Lower lobe of right lung (tissue), 2 donors: ENCODE results near the gene ADCK1. TPM values are rescaled to one million over a fixed set of nuclear protein-coding genes. Genes with fewer than 3 reads are reported as not detected.

ENCODE experiments used
- ATAC-seq, 2 donors: fragments of 200-7000 bp; cut with Tn5 transposase; one replicate each; pipeline ENCODE4 v1.9.1; 2020 to 2022; ENCODE audit warnings: mild to moderate bottlenecking in 2 of 2, moderate library complexity in 2 of 2
- DNase-seq: peaks from one replicate; pipeline ENCODE4 v3.0.0-alpha.2; 2020
- H3K27ac ChIP-seq: fragments of 200-600 bp; one replicate; pipeline ENCODE4 v1.8.0; 2022
- H3K27me3 ChIP-seq: fragments of 200-600 bp; one replicate; pipeline ENCODE4 v1.8.0; 2022; ENCODE audit warnings: low read depth
- H3K36me3 ChIP-seq: fragments of 200-600 bp; one replicate; pipeline ENCODE4 v1.8.0; 2022; ENCODE audit warnings: mild to moderate bottlenecking
- H3K4me1 ChIP-seq: fragments of 200-600 bp; one replicate; pipeline ENCODE4 v1.8.0; 2022
- H3K4me3 ChIP-seq: fragments of 200-600 bp; one replicate; pipeline ENCODE4 v1.8.0; 2022; ENCODE audit warnings: mild to moderate bottlenecking
- H3K9me3 ChIP-seq: fragments of 200-600 bp; one replicate; pipeline ENCODE4 v1.8.0; 2022
- CTCF ChIP-seq: fragments of 200-600 bp; IDR thresholded peaks from one replicate; pipeline ENCODE4 v1.8.0; 2022; ENCODE audit warnings: antibody characterized with exemption, mild to moderate bottlenecking
- intact Hi-C: fragments of 100-400 bp; cut with DNase I; formaldehyde crosslinking; loops from one replicate; pipeline ENCODE4 v1.11.0; 2022
- total RNA-seq: library from RNA; stranded (reverse); fragmentation: NEBNext Ultra II Directional; extraction: Animal tissue kit (Norgen Biotek cat#: 25700); gene quantifications from one replicate; pipeline ENCODE4 v1.2.1, GENCODE V29; 2021
- donor health status: DM: no; HTN: yes; CAD: no; lungs with severe emphysema.

The ADCK1 gene
- total RNA-seq, 1 donor from 2014 or later: 7.4 TPM

GRCh38 chr14:77865455-77865854 lies 65.5 kb downstream of the ADCK1 start:
- no peak for DNase-seq
- H3K4me3 ChIP-seq: no peak overlapping the region
- H3K36me3 ChIP-seq: no peaks in the 10 kb centered on the region
- H3K9me3 ChIP-seq: no peaks in the 10 kb centered on the region
- no peak overlapping the region for H3K27ac ChIP-seq
- H3K4me1 ChIP-seq: no peaks in the 10 kb centered on the region
- ATAC-seq: no peak
- intact Hi-C loops: no loop called here
- no peak for TF ChIP-seq CTCF
- H3K27me3 ChIP-seq: no peaks in the 10 kb centered on the region

- Histone ChIP-seq H3K27me3 (no peaks in the 10 kb centered on the region), H3K27ac (no peak overlapping the region), H3K9me3 (no peaks in the 10 kb centered on the region), H3K36me3 (no peaks in the 10 kb centered on the region), H3K4me1 (no peaks in the 10 kb centered on the region), H3K4me3 (no peak overlapping the region)
- no peak for DNase-seq
- no peak for TF ChIP-seq CTCF
- intact Hi-C loops: no loop called here
- no peak for ATAC-seq
Measured at GRCh38 chr14:77866932-77867331, 67.0 kb downstream of the ADCK1 start.

GRCh38 chr14:77867476-77867875 lies 67.6 kb downstream of the ADCK1 start:
- Histone ChIP-seq H3K4me3 (no peak overlapping the region), H3K4me1 (no peaks in the 10 kb centered on the region), H3K27ac (no peak overlapping the region), H3K9me3 (no peaks in the 10 kb centered on the region), H3K27me3 (no peaks in the 10 kb centered on the region), H3K36me3 (no peaks in the 10 kb centered on the region)
- no peak for TF ChIP-seq CTCF
- intact Hi-C loops: no loop called here
- no peak for ATAC-seq
- no peak for DNase-seq

- Histone ChIP-seq H3K4me3 (no peak overlapping the region), H3K27ac (no peak overlapping the region), H3K4me1 (no peaks in the 10 kb centered on the region), H3K36me3 (no peaks in the 10 kb centered on the region), H3K27me3 (no peaks in the 10 kb centered on the region), H3K9me3 (no peaks in the 10 kb centered on the region)
- intact Hi-C loops: no loop called here
- DNase-seq: no peak
- ATAC-seq: no peak
- no peak for TF ChIP-seq CTCF
Measured at GRCh38 chr14:77868552-77869285, 68.8 kb downstream of the ADCK1 start.

GRCh38 chr14:77869340-77869739 lies 69.4 kb downstream of the ADCK1 start:
- intact Hi-C loops: no loop called here
- H3K27me3 ChIP-seq: no peaks in the 10 kb centered on the region
- TF ChIP-seq CTCF: no peak
- no peak overlapping the region for H3K27ac ChIP-seq
- no peaks in the 10 kb centered on the region for H3K9me3 ChIP-seq
- no peak for ATAC-seq
- no peaks in the 10 kb centered on the region for H3K36me3 ChIP-seq
- H3K4me3 ChIP-seq: no peak overlapping the region
- no peak for DNase-seq
- no peaks in the 10 kb centered on the region for H3K4me1 ChIP-seq
